ENCODE measurements around the gene TRAPPC4.
A peak's percentile ranks its signal among the peaks of the same experiment; 100 is the strongest.

Gene TRAPPC4

GRCh38 chr11:119061256-119061655, 42.7 kb downstream of the TRAPPC4 start:
- DNase-seq (ENCODE audit: low spot score) (no peak), FAIRE-seq (no peak)

DNA sequence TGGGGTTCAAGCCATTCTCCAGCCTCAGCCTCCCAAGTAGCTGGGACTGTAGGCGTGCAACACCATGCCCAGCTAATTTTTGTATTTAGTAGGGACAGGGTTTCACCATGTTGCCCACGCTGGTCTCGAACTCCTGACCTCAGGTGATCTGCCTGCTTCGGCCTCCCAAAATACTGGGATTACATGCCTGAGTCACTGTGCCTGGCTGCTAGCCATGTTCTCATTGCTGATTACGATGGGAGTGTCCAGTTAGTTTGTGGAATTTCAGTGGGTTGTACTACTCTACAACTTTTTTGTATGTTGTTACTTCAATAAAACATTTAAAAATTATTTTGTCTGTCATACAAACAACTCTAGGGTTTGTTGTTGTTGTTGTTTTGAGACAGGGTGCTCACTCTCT, 44.2 kb downstream of the TRAPPC4 start:
- no peak for DNase-seq (ENCODE audit: low spot score)
- FAIRE-seq = no peak

DNA sequence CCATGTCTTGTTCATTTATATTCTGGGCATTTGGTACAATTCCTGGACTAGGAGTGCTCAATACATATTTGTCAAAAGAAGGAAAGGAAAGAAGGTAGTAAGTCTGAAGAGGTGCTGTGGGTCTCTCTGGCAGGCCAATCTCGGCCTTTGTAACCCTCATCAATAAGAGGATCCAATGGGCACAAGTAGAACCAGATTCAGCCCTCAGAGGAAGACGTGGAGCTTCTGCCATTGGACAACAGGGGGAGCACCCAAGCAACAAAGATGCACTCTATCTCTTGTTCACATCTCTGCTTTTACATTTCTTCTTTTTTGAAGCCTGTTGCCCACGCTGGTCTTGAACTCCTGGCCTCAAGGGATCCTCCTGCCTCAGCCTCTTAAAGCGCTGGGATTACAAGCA, 46.8 kb downstream of the TRAPPC4 start:
- FAIRE-seq (no peak), DNase-seq (ENCODE audit: low spot score) (peak; percentile 12)

- no peak for FAIRE-seq
- DNase-seq (ENCODE audit: low spot score) = peak; percentile 96
Measured at GRCh38 chr11:119067371-119068222, 49.0 kb downstream of the TRAPPC4 start, which contains the start of gene VPS11. Gene VPS11, plus strand, starts transcription at chr11:119067818. Its CDS starts 6 bp downstream, at chr11:119067824.
